Activated CD8-positive, alpha-beta memory T cell treated with anti-CD3 and anti-CD28 coated beads, Interleukin-2, amount 50 U/mL, for 1 hour (primary cell): ENCODE data around the gene NCOA1.
"Not testable (repeated sequence)": the region's sequence is repeated elsewhere in the genome, so short reads cannot be mapped to it uniquely, and the experiment has no call there.

ENCODE experiments used
- DNase-seq: peaks from one replicate; pipeline ENCODE4 v3.0.0-alpha.2; 2020; ENCODE audit errors: extremely low read depth

Gene NCOA1

GRCh38 chr2:24632172-24632571 lies 141.1 kb downstream of the NCOA1 start:
- DNase-seq = no peak

GRCh38 chr2:24635181-24635580 lies 144.1 kb downstream of the NCOA1 start:
- DNase-seq = no peak

- DNase-seq = no peak
Measured at GRCh38 chr2:24638568-24638967, 147.5 kb downstream of the NCOA1 start.

GRCh38 chr2:24642351-24642750 lies 151.3 kb downstream of the NCOA1 start:
- no peak for DNase-seq

- DNase-seq = no peak
Measured at GRCh38 chr2:24643051-24643450, 152.0 kb downstream of the NCOA1 start.

- DNase-seq = no peak
Measured at GRCh38 chr2:24644032-24644431, 153.0 kb downstream of the NCOA1 start.

- DNase-seq = no peak
Measured at GRCh38 chr2:24650997-24651642, 160.1 kb downstream of the NCOA1 start.

GRCh38 chr2:24651643-24652003 lies 160.6 kb downstream of the NCOA1 start:
- DNase-seq = no peak

- DNase-seq = no peak
Measured at GRCh38 chr2:24652265-24653182, 161.5 kb downstream of the NCOA1 start.

GRCh38 chr2:24657818-24658217 lies 166.8 kb downstream of the NCOA1 start:
- DNase-seq = no peak

- DNase-seq = no peak
Measured at GRCh38 chr2:24658531-24659202, 167.6 kb downstream of the NCOA1 start.

- DNase-seq = no peak
Measured at GRCh38 chr2:24659862-24660261, 168.8 kb downstream of the NCOA1 start.

GRCh38 chr2:24667542-24667941 lies 176.5 kb downstream of the NCOA1 start:
- DNase-seq = no peak

GRCh38 chr2:24671230-24671629 lies 180.2 kb downstream of the NCOA1 start:
- no peak for DNase-seq

- no peak for DNase-seq
Measured at GRCh38 chr2:24672589-24672988, 181.5 kb downstream of the NCOA1 start.

GRCh38 chr2:24675338-24675737 lies 184.3 kb downstream of the NCOA1 start:
- DNase-seq = no peak

- DNase-seq = no peak
Measured at GRCh38 chr2:24676493-24676892, 185.4 kb downstream of the NCOA1 start.

- DNase-seq = not testable (repeated sequence)
Measured at GRCh38 chr2:24678066-24678465, 187.0 kb downstream of the NCOA1 start.

GRCh38 chr2:24680196-24680595 lies 189.1 kb downstream of the NCOA1 start:
- DNase-seq = no peak

GRCh38 chr2:24682304-24682703 lies 191.2 kb downstream of the NCOA1 start:
- DNase-seq = no peak

- DNase-seq = no peak
Measured at GRCh38 chr2:24683408-24683807, 192.4 kb downstream of the NCOA1 start.

GRCh38 chr2:24690524-24690923 lies 199.5 kb downstream of the NCOA1 start:
- no peak for DNase-seq

- no peak for DNase-seq
Measured at GRCh38 chr2:24691806-24692205, 200.8 kb downstream of the NCOA1 start.
